Astrocyte (in vitro differentiated cells and primary cell): ENCODE data around the gene COG5. TPM values are rescaled to one million over a fixed set of nuclear protein-coding genes. Genes with fewer than 3 reads are reported as not detected.

Experiments used
- DNase-seq: peaks from one replicate; pipeline ENCODE4 v3.0.0-alpha.2; 2010; ENCODE audit warnings: low read depth
- FAIRE-seq: peaks from 2 replicates; lab custom pipeline; 2011; peaks lifted over from hg19 to GRCh38; lab: Jason Lieb, UNC
- H2AFZ ChIP-seq: 2 replicates; pipeline ENCODE4 v1.6.0; 2012; ENCODE audit warnings: low read depth, low read length, inconsistent platforms
- H3K27ac ChIP-seq: 2 replicates; pipeline ENCODE4 v1.5.1; 2011; ENCODE audit warnings: low read depth, low read length, inconsistent platforms
- H3K27me3 ChIP-seq: 2 replicates; pipeline ENCODE4 v1.6.0; 2011; ENCODE audit warnings: low read length, inconsistent platforms; ENCODE audit not compliant: insufficient read depth
- H3K36me3 ChIP-seq: 2 replicates; pipeline ENCODE4 v1.5.1; 2011; ENCODE audit warnings: low read length, inconsistent platforms; ENCODE audit not compliant: insufficient read depth
- H3K4me1 ChIP-seq: 2 replicates; pipeline ENCODE4 v1.5.1; 2011; ENCODE audit warnings: low read length, inconsistent platforms; ENCODE audit not compliant: insufficient read depth
- H3K4me2 ChIP-seq: 2 replicates; pipeline ENCODE4 v1.6.0; 2012; ENCODE audit warnings: low read length, inconsistent platforms
- H3K4me3 ChIP-seq: 2 replicates; pipeline ENCODE4 v1.5.1; 2011; ENCODE audit warnings: low read depth, mild to moderate bottlenecking, low read length, inconsistent platforms; ENCODE audit not compliant: insufficient read depth
- H3K79me2 ChIP-seq: 2 replicates; pipeline ENCODE4 v1.6.0; 2012; ENCODE audit warnings: mild to moderate bottlenecking, low read length, inconsistent platforms; ENCODE audit not compliant: insufficient read depth
- H3K9ac ChIP-seq: 2 replicates; pipeline ENCODE4 v1.6.0; 2012; ENCODE audit warnings: mild to moderate bottlenecking, low read length, inconsistent platforms
- H3K9me3 ChIP-seq: 2 replicates; pipeline ENCODE4 v1.5.1; 2012; ENCODE audit warnings: low read depth, mild to moderate bottlenecking, low read length, inconsistent platforms; ENCODE audit not compliant: insufficient read depth
- H4K20me1 ChIP-seq: 2 replicates; pipeline ENCODE4 v1.6.0; 2012; ENCODE audit warnings: low read length, inconsistent platforms; ENCODE audit not compliant: insufficient read depth
- H3K27ac Mint-ChIP-seq: one replicate; pipeline ENCODE4 v1.8.0; 2021; ENCODE audit warnings: mild to moderate bottlenecking, mixed read lengths; ENCODE audit not compliant: unreplicated experiment
- H3K27me3 Mint-ChIP-seq: one replicate; pipeline ENCODE4 v1.8.0; 2021; ENCODE audit warnings: low read depth, mixed read lengths; ENCODE audit not compliant: unreplicated experiment
- H3K36me3 Mint-ChIP-seq: one replicate; pipeline ENCODE4 v1.8.0; 2021; ENCODE audit warnings: low read depth, mixed read lengths; ENCODE audit not compliant: unreplicated experiment
- H3K4me1 Mint-ChIP-seq: one replicate; pipeline ENCODE4 v1.8.0; 2021; ENCODE audit warnings: low read depth, mixed read lengths; ENCODE audit not compliant: unreplicated experiment
- H3K4me3 Mint-ChIP-seq: one replicate; pipeline ENCODE4 v1.8.0; 2021; ENCODE audit warnings: mild to moderate bottlenecking, moderate library complexity, mixed read lengths; ENCODE audit not compliant: unreplicated experiment
- H3K9me3 Mint-ChIP-seq: one replicate; pipeline ENCODE4 v1.8.0; 2021; ENCODE audit warnings: mild to moderate bottlenecking, mixed read lengths; ENCODE audit not compliant: unreplicated experiment
- EZH2 ChIP-seq: IDR thresholded peaks from 2 replicates; pipeline ENCODE4 v1.6.1; 2012; ENCODE audit warnings: mild to moderate bottlenecking, low read length, inconsistent platforms; ENCODE audit not compliant: insufficient read depth
- total RNA-seq: library from RNA; stranded (reverse); gene quantifications from 2 replicates; pipeline ENCODE4 v1.2.1, GENCODE V29; 2021
- TF ChIP-seq, protein P1 (sequence below): IDR thresholded peaks from 2 replicates; pipeline ENCODE4 v1.5.1; 2011; ENCODE audit warnings: low read depth, mild to moderate bottlenecking, inconsistent platforms, low read length, moderate library complexity; ENCODE audit not compliant: insufficient read depth

COG5 gene
- total RNA-seq, 1 donor from 2014 or later, result 57.1 TPM

DNA sequence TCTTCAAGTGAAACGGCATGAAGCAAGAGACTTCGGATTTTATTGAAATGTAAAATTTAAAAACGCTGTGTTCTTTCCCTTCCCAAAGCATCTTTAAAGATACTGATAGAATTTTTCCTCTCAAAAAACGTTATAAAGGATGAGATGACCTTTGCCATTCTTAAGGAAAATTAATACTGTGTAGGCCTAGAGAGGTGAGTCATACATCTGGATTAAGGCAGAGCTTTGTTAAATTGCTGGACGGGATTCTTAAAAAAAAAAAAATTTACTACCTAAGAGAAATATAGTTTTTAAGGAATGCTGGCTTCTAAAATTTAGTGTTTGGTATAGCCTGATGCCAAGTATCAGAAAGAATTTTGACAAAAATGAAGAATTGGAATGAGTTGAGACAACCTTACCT, 401.2 kb downstream of the COG5 start:
- Histone ChIP-seq H3K4me3 (no peak overlapping the region), H3K36me3 (no peaks in the 10 kb centered on the region), H4K20me1 (no peaks in the 10 kb centered on the region), H3K79me2 (no peaks in the 10 kb centered on the region), H2AFZ (no peak overlapping the region), H3K27me3 (no peaks in the 10 kb centered on the region), H3K9ac (no peak overlapping the region), H3K9me3 (no peaks in the 10 kb centered on the region), H3K4me2 (no peak overlapping the region), H3K4me1 (peaks cover 2% of the 10 kb centered on the region), H3K27ac (no peak overlapping the region)
- no peaks in the 10 kb centered on the region for H3K27me3 Mint-ChIP-seq
- no peaks in the 10 kb centered on the region for H3K9me3 Mint-ChIP-seq
- no peaks in the 10 kb centered on the region for H3K36me3 Mint-ChIP-seq
- DNase-seq, result no peak
- no peak overlapping the region for H3K27ac Mint-ChIP-seq
- no peak for TF ChIP-seq EZH2
- TF ChIP-seq, protein P1, sequence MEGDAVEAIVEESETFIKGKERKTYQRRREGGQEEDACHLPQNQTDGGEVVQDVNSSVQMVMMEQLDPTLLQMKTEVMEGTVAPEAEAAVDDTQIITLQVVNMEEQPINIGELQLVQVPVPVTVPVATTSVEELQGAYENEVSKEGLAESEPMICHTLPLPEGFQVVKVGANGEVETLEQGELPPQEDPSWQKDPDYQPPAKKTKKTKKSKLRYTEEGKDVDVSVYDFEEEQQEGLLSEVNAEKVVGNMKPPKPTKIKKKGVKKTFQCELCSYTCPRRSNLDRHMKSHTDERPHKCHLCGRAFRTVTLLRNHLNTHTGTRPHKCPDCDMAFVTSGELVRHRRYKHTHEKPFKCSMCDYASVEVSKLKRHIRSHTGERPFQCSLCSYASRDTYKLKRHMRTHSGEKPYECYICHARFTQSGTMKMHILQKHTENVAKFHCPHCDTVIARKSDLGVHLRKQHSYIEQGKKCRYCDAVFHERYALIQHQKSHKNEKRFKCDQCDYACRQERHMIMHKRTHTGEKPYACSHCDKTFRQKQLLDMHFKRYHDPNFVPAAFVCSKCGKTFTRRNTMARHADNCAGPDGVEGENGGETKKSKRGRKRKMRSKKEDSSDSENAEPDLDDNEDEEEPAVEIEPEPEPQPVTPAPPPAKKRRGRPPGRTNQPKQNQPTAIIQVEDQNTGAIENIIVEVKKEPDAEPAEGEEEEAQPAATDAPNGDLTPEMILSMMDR, result no peak
- no peaks in the 10 kb centered on the region for H3K4me1 Mint-ChIP-seq
- no peak for FAIRE-seq
- H3K4me3 Mint-ChIP-seq, result no peak overlapping the region

DNA sequence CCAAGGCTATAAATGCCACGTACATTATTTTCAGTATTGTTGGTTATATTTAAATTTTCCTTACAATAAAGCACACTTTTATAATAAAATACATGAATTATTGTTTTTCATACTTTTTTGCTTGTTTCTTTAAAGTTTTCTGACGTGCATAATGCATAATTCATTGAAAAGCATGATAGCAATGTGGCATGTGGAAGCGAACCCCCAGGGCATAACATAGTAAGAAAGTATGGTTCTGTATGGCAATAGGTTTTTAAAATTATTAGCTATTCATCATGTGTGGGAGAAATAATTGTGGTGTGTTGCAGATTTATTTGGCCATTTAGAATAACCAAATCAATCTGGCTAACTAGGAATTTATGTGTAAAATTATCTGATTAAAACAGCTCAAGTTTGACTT, 402.3 kb downstream of the COG5 start:
- Histone ChIP-seq H2AFZ (no peak overlapping the region), H3K4me2 (no peak overlapping the region), H3K36me3 (no peaks in the 10 kb centered on the region), H3K27ac (no peak overlapping the region), H3K27me3 (no peaks in the 10 kb centered on the region), H3K4me3 (no peak overlapping the region), H3K9ac (no peak overlapping the region), H4K20me1 (no peaks in the 10 kb centered on the region), H3K9me3 (no peaks in the 10 kb centered on the region), H3K79me2 (no peaks in the 10 kb centered on the region), H3K4me1 (peaks cover 2% of the 10 kb centered on the region)
- no peak overlapping the region for H3K27ac Mint-ChIP-seq
- no peaks in the 10 kb centered on the region for H3K27me3 Mint-ChIP-seq
- no peaks in the 10 kb centered on the region for H3K4me1 Mint-ChIP-seq
- no peaks in the 10 kb centered on the region for H3K36me3 Mint-ChIP-seq
- no peak for DNase-seq
- H3K4me3 Mint-ChIP-seq, result no peak overlapping the region
- no peaks in the 10 kb centered on the region for H3K9me3 Mint-ChIP-seq
- no peak for FAIRE-seq
- no peak for TF ChIP-seq EZH2
- TF ChIP-seq, protein P1, result no peak

DNA sequence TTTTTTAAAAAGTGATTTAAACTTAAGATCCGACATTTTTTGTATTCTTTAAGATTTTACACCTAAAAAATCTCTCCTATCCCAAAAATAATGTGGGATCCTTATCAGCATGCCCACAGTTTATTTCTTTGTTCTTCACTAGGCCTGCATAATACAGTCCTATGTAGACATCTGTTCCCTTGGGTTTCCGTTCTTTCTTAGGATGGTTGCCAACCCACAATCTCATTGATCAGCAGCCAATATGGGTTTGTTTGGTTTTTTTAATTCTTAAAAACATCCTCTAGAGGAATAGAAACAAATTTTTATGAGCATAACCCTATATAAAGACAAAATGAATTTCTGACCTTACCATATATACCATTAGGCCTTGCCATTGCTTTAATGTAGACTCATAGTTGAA, 403.3 kb downstream of the COG5 start:
- no peaks in the 10 kb centered on the region for H4K20me1 ChIP-seq
- no peak for TF ChIP-seq EZH2
- TF ChIP-seq, protein P1, result no peak
- Mint-ChIP-seq H3K9me3 (no peaks in the 10 kb centered on the region), H3K36me3 (no peaks in the 10 kb centered on the region), H3K4me1 (no peaks in the 10 kb centered on the region), H3K27me3 (no peaks in the 10 kb centered on the region), H3K27ac (no peak overlapping the region), H3K4me3 (no peak overlapping the region)
- peaks cover 2% of the 10 kb centered on the region for H3K4me1 ChIP-seq
- no peaks in the 10 kb centered on the region for H3K9me3 ChIP-seq
- H3K9ac ChIP-seq, result no peak overlapping the region
- no peak overlapping the region for H2AFZ ChIP-seq
- FAIRE-seq, result no peak
- H3K4me2 ChIP-seq, result no peak overlapping the region
- DNase-seq, result no peak
- H3K4me3 ChIP-seq, result no peak overlapping the region
- no peaks in the 10 kb centered on the region for H3K27me3 ChIP-seq
- no peak overlapping the region for H3K27ac ChIP-seq
- H3K36me3 ChIP-seq, result no peaks in the 10 kb centered on the region
- no peaks in the 10 kb centered on the region for H3K79me2 ChIP-seq
